Mesenteric fat pad (tissue), 1 donor: Measurements from ENCODE around the gene AKT1S1. TPM values are rescaled to one million over a fixed set of nuclear protein-coding genes. Genes with fewer than 3 reads are reported as not detected.

Source experiments
- DNase-seq: peaks from one replicate; pipeline ENCODE4 v3.0.0-alpha.2; 2020; ENCODE audit warnings: low spot score
- total RNA-seq: library from RNA; stranded (reverse); fragmentation: NEBNext Ultra II Directional; extraction: Animal tissue kit (Norgen Biotek cat#: 25700); gene quantifications from one replicate; pipeline ENCODE4 v1.2.1, GENCODE V29; 2021
- donor health status: DM: yes; HTN: yes; CAD: no.

Gene AKT1S1
- total RNA-seq, 1 donor from 2014 or later, result 38.8 TPM

- DNase-seq, result no peak
Measured at GRCh38 chr19:49884760-49885159, 7.6 kb upstream of the AKT1S1 start.

GRCh38 chr19:49884109-49884508 lies 7.0 kb upstream of the AKT1S1 start:
- DNase-seq, result no peak

- DNase-seq, result no peak
Measured at GRCh38 chr19:49883094-49883493, 5.9 kb upstream of the AKT1S1 start.

- no peak for DNase-seq
Measured at GRCh38 chr19:49882643-49883042, 5.5 kb upstream of the AKT1S1 start.

- no peak for DNase-seq
Measured at GRCh38 chr19:49881672-49882394, 4.7 kb upstream of the AKT1S1 start.

- no peak for DNase-seq
Measured at GRCh38 chr19:49881186-49881585, 4.0 kb upstream of the AKT1S1 start.

- DNase-seq, result no peak
Measured at GRCh38 chr19:49880162-49880869, 3.2 kb upstream of the AKT1S1 start.

GRCh38 chr19:49879243-49879963 lies 2.2 kb upstream of the AKT1S1 start:
- DNase-seq, result no peak

GRCh38 chr19:49878744-49879070 lies 1.6 kb upstream of the AKT1S1 start:
- no peak for DNase-seq

- DNase-seq, result peak; percentile 99
Measured at GRCh38 chr19:49877879-49878743, 956 bp upstream of the AKT1S1 start.

GRCh38 chr19:49876422-49877019 lies 634 bp downstream of the AKT1S1 start:
- DNase-seq, result peak; percentile 99

GRCh38 chr19:49875857-49876421 lies 1.2 kb downstream of the AKT1S1 start:
- DNase-seq, result no peak

GRCh38 chr19:49875177-49875576 lies 2.0 kb downstream of the AKT1S1 start:
- no peak for DNase-seq

GRCh38 chr19:49874503-49875157 lies 2.5 kb downstream of the AKT1S1 start:
- DNase-seq, result no peak

- no peak for DNase-seq
Measured at GRCh38 chr19:49873834-49874233, 3.3 kb downstream of the AKT1S1 start.

- DNase-seq, result no peak
Measured at GRCh38 chr19:49873129-49873521, 4.0 kb downstream of the AKT1S1 start.

- DNase-seq, result no peak
Measured at GRCh38 chr19:49872245-49873128, 4.7 kb downstream of the AKT1S1 start.

- no peak for DNase-seq
Measured at GRCh38 chr19:49871349-49871985, 5.7 kb downstream of the AKT1S1 start.
